Prostate gland (tissue), 2 donors: ENCODE data around the gene HMGCS2.
"Not testable (repeated sequence)": the region's sequence is repeated elsewhere in the genome, so short reads cannot be mapped to it uniquely, and the experiment has no call there.

Experiments used
- POLR2A ChIP-seq: fragments of 450-650 bp; IDR thresholded peaks from one replicate; pipeline ENCODE4 v1.6.1; 2016; ENCODE audit warnings: antibody characterized with exemption, mild to moderate bottlenecking
- POLR2AphosphoS5 ChIP-seq: sonication (generic); formaldehyde crosslinking; IDR thresholded peaks from one replicate; pipeline ENCODE4 v1.6.1; 2017; ENCODE audit warnings: antibody characterized with exemption
- TF ChIP-seq, protein P1 (sequence below), 4 experiments: fragments of 200-600 bp in 2 of 4; fragments of 450-650 bp in 2 of 4; sonication (generic) in 2 of 4; IDR thresholded peaks; 1 replicate in 3 of 4; 2 replicates in 1 of 4; pipeline ENCODE4 v1.5.1; 2016 to 2019; ENCODE audit warnings: antibody characterized with exemption in 4 of 4, mild to moderate bottlenecking in 2 of 4, moderate library complexity in 2 of 4

DNA sequence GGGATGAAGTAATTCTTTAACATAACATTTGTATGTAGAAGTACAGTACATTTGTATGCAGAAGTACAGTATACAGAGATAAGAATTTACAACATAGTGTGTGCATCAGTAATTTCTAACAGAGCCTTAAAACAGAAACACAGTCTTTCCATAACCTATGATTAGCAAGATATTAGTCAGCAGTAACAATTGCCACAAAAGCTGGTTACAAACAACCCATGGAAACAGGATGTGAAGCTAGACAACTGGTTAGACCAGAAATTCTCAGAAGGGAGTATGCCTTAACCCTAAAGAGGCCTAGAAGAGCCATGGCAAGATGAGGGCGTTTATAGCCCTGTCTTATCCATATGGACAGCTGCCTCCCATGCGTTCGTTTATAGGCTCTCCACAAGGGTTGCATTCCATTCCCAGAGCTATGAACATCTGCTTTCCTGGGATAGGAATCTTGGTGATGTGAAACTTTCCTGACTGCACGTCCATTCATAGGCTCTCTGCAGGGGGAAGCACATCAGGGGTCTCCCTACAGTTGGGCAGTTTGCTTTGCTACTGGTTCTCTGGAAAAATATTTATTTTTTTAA is 17.9 kb upstream of the HMGCS2 start:
- TF ChIP-seq, protein P1, sequence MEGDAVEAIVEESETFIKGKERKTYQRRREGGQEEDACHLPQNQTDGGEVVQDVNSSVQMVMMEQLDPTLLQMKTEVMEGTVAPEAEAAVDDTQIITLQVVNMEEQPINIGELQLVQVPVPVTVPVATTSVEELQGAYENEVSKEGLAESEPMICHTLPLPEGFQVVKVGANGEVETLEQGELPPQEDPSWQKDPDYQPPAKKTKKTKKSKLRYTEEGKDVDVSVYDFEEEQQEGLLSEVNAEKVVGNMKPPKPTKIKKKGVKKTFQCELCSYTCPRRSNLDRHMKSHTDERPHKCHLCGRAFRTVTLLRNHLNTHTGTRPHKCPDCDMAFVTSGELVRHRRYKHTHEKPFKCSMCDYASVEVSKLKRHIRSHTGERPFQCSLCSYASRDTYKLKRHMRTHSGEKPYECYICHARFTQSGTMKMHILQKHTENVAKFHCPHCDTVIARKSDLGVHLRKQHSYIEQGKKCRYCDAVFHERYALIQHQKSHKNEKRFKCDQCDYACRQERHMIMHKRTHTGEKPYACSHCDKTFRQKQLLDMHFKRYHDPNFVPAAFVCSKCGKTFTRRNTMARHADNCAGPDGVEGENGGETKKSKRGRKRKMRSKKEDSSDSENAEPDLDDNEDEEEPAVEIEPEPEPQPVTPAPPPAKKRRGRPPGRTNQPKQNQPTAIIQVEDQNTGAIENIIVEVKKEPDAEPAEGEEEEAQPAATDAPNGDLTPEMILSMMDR (IDR thresholded peaks at IDR 0.05), result not testable (repeated sequence)
- not testable (repeated sequence) for TF ChIP-seq POLR2AphosphoS5, POLR2A
